MM.1S (cell line): Measurements from ENCODE around the gene WDR81.
A peak's percentile ranks its signal among the peaks of the same experiment; 100 is the strongest.

ENCODE experiments used
- CTCF ChIP-seq: fragments of 300-600 bp; sonication (generic); IDR thresholded peaks from 2 replicates; pipeline ENCODE4 v1.5.1; 2016; ENCODE audit warnings: antibody characterized with exemption, low read length, mixed read lengths
- EZH2 ChIP-seq: fragments of 300-600 bp; sonication (generic); optimal IDR thresholded peaks from 2 replicates; pipeline ENCODE3; 2017; ENCODE audit warnings: low read depth, mild to moderate bottlenecking, antibody characterized with exemption, low read length, mixed read lengths

- TF ChIP-seq CTCF, result peak; percentile 96
- TF ChIP-seq EZH2, result no peak
Measured at GRCh38 chr17:1720856-1721386, 3.6 kb upstream of the WDR81 start.
